IgD-negative memory B cell (primary cell): ENCODE results near the gene UBA7. TPM values are rescaled to one million over a fixed set of nuclear protein-coding genes. Genes with fewer than 3 reads are reported as not detected.

Experiments used
- H3K27ac Mint-ChIP-seq, 3 donors: one replicate each; pipeline ENCODE4 v1.8.0; 2020 to 2022; ENCODE audit warnings: mild to moderate bottlenecking in 3 of 3, mixed read lengths in 3 of 3, moderate library complexity in 1 of 3
- H3K27me3 Mint-ChIP-seq: one replicate; pipeline ENCODE4 v1.8.0; 2021; ENCODE audit warnings: mixed read lengths
- H3K36me3 Mint-ChIP-seq: one replicate; pipeline ENCODE4 v1.8.0; 2020; ENCODE audit warnings: mild to moderate bottlenecking, mixed read lengths
- H3K4me1 Mint-ChIP-seq, 3 donors: one replicate each; pipeline ENCODE4 v1.8.0; 2020 to 2022; ENCODE audit warnings: mixed read lengths in 3 of 3, mild to moderate bottlenecking in 1 of 3
- H3K4me3 Mint-ChIP-seq, 4 donors: one replicate each; pipeline ENCODE4 v1.8.0; 2020 to 2022; ENCODE audit warnings: mild to moderate bottlenecking in 4 of 4, mixed read lengths in 4 of 4, moderate library complexity in 3 of 4
- H3K9me3 Mint-ChIP-seq, 3 donors: one replicate each; pipeline ENCODE4 v1.8.0; 2020 to 2021; ENCODE audit warnings: mixed read lengths in 3 of 3, mild to moderate bottlenecking in 1 of 3
- polyA plus RNA-seq: library from polyadenylated mRNA; unstranded; fragments of 300-500 nt; fragmentation: Illumina TruSeq; gene quantifications from one replicate; pipeline ENCODE4 v1.2.3, GENCODE V29; 2021

Gene UBA7
- polyA plus RNA-seq, 1 donor from 2014 or later, result 61.5 TPM

DNA sequence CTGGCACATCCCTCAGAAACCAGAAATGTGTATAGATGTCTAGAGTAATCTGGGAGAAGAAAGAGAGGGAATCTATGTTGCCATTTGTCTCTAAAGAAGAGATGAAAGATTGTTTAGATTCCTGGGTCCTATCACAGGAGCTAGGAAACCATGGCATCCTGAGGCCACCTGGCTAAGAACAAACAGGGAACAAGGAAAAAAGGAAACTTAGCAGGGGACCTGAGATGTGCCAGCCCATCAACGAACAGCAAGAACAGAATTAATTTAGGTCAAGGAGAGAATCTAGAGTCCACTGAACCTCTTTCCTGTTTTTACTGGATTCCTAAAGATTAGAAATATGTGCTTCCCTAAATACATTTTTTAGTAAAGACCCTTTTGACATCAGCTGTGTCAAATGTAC lies 57.7 kb downstream of the UBA7 start:
- peaks cover 3% of the 10 kb centered on the region for H3K36me3 Mint-ChIP-seq
- no peaks in the 10 kb centered on the region for H3K9me3 Mint-ChIP-seq
- peaks cover 14 to 40% (median 31%) of the 10 kb centered on the region in 3 donors for H3K4me1 Mint-ChIP-seq
- H3K27ac Mint-ChIP-seq, result no peak overlapping the region
- H3K4me3 Mint-ChIP-seq, result no peak overlapping the region
- no peaks in the 10 kb centered on the region for H3K27me3 Mint-ChIP-seq

Other genes starting within 250 kb of the UBA7 start
- 84.5 TPM for gene APEH, start 139.6 kb downstream of the UBA7 start, polyA plus RNA-seq
- gene MST1, start 124.5 kb downstream of the UBA7 start, polyA plus RNA-seq, result 1.3 TPM
- gene RNF123, start 124.4 kb downstream of the UBA7 start, polyA plus RNA-seq, result 19.7 TPM
- 1.5 TPM for gene AMIGO3, start 94.3 kb downstream of the UBA7 start, polyA plus RNA-seq
- 27.5 TPM for gene GMPPB, start 90.0 kb downstream of the UBA7 start, polyA plus RNA-seq
- 28.7 TPM for gene IP6K1, start 27.4 kb downstream of the UBA7 start, polyA plus RNA-seq
- not detected for gene CDHR4, start 14.1 kb downstream of the UBA7 start, polyA plus RNA-seq
- gene INKA1, start 10.7 kb downstream of the UBA7 start, polyA plus RNA-seq, result 35.5 TPM
- gene TRAIP, start 42.6 kb upstream of the UBA7 start, polyA plus RNA-seq, result 5.4 TPM
- gene CAMKV, start 56.0 kb upstream of the UBA7 start, polyA plus RNA-seq, result not detected
- 1.2 TPM for gene MST1R, start 89.9 kb upstream of the UBA7 start, polyA plus RNA-seq
- 12.1 TPM for gene MON1A, start 115.9 kb upstream of the UBA7 start, polyA plus RNA-seq
- gene RBM6, start 126.2 kb upstream of the UBA7 start, polyA plus RNA-seq, result 65.1 TPM